Keratinocyte (primary cell): ENCODE measurements around the gene MYBBP1A.

ENCODE experiments used
- CTCF ChIP-seq, 3 experiments: IDR thresholded peaks in 1 of 3; conservative IDR thresholded peaks in 1 of 3; optimal IDR thresholded peaks in 1 of 3; 2 replicates in 2 of 3; 3 replicates in 1 of 3; pipeline versions ENCODE3 to v1.5.1; 2011; ENCODE audit warnings: low read length in 3 of 3, mild to moderate bottlenecking in 3 of 3, moderate library complexity in 2 of 3, control low read depth in 1 of 3, inconsistent platforms in 1 of 3; ENCODE audit not compliant: insufficient read depth in 2 of 3; ENCODE audit errors: extremely low read depth in 1 of 3
- EZH2 ChIP-seq: IDR thresholded peaks from one replicate; pipeline ENCODE4 v1.6.1; 2012; ENCODE audit warnings: inconsistent platforms, mild to moderate bottlenecking, low read length, moderate library complexity

- TF ChIP-seq CTCF (optimal IDR thresholded peaks at IDR 0.05 in 1 of 3, IDR thresholded peaks at IDR 0.05 in 1 of 3, conservative IDR thresholded peaks at IDR 0.05 in 1 of 3; ENCODE audit: extremely low read depth in 1 of 3, insufficient read depth in 2 of 3, low read length in 3 of 3) (no peak), EZH2 (no peak)
These were observed 4.0 kb downstream of the MYBBP1A start for GRCh38 chr17:4551141-4551540.
